Kidney epithelial cell (primary cell): ENCODE measurements around the gene CD46. TPM values are rescaled to one million over a fixed set of nuclear protein-coding genes. Genes with fewer than 3 reads are reported as not detected.

Experiments
- DNase-seq: peaks from one replicate; pipeline ENCODE4 v3.0.0-alpha.2; 2010; ENCODE audit warnings: low read depth
- H3K27me3 ChIP-seq: 2 replicates; pipeline ENCODE4 v1.6.0; 2011; ENCODE audit warnings: low read length; ENCODE audit not compliant: control insufficient read depth, insufficient read depth
- H3K36me3 ChIP-seq: 2 replicates; pipeline ENCODE4 v1.5.1; 2011; ENCODE audit warnings: low read length; ENCODE audit not compliant: control insufficient read depth, insufficient read depth
- H3K4me3 ChIP-seq: 2 replicates; pipeline ENCODE4 v1.5.1; 2011; ENCODE audit warnings: low read depth, mild to moderate bottlenecking, control low read depth, low read length
- CTCF ChIP-seq: IDR thresholded peaks from 2 replicates; pipeline ENCODE4 v1.5.1; 2011; ENCODE audit warnings: mild to moderate bottlenecking, moderate library complexity, low read length, control low read depth, inconsistent platforms; ENCODE audit not compliant: insufficient read depth, poor library complexity, severe bottlenecking
- total RNA-seq: library from RNA; depleted of rRNA; stranded (reverse); fragments of >200 nt; gene quantifications from 2 replicates; pipeline ENCODE4 v1.2.3, GENCODE V29; 2015

Gene CD46
- total RNA-seq, 1 donor from 2014 or later = 138 TPM

GRCh38 chr1:207813512-207813881, 61.6 kb downstream of the CD46 start:
- Histone ChIP-seq H3K27me3 (no peaks in the 10 kb centered on the region), H3K36me3 (no peaks in the 10 kb centered on the region), H3K4me3 (no peak overlapping the region)
- TF ChIP-seq CTCF = no peak
- no peak for DNase-seq

GRCh38 chr1:207813946-207814345, 62.1 kb downstream of the CD46 start:
- TF ChIP-seq CTCF = no peak
- Histone ChIP-seq H3K4me3 (no peak overlapping the region), H3K27me3 (no peaks in the 10 kb centered on the region), H3K36me3 (no peaks in the 10 kb centered on the region)
- DNase-seq = no peak

GRCh38 chr1:207814469-207814868, 62.6 kb downstream of the CD46 start:
- no peak for DNase-seq
- Histone ChIP-seq H3K27me3 (no peaks in the 10 kb centered on the region), H3K4me3 (no peak overlapping the region), H3K36me3 (no peaks in the 10 kb centered on the region)
- TF ChIP-seq CTCF = no peak

GRCh38 chr1:207815466-207815865, 63.6 kb downstream of the CD46 start:
- no peak for TF ChIP-seq CTCF
- H3K27me3 ChIP-seq = no peaks in the 10 kb centered on the region
- no peak for DNase-seq
- no peak overlapping the region for H3K4me3 ChIP-seq
- no peaks in the 10 kb centered on the region for H3K36me3 ChIP-seq

GRCh38 chr1:207815913-207816291, 64.0 kb downstream of the CD46 start:
- Histone ChIP-seq H3K36me3 (no peaks in the 10 kb centered on the region), H3K27me3 (no peaks in the 10 kb centered on the region), H3K4me3 (no peak overlapping the region)
- no peak for DNase-seq
- TF ChIP-seq CTCF = no peak

GRCh38 chr1:207817166-207817565, 65.3 kb downstream of the CD46 start:
- Histone ChIP-seq H3K27me3 (no peaks in the 10 kb centered on the region), H3K36me3 (no peaks in the 10 kb centered on the region), H3K4me3 (no peak overlapping the region)
- DNase-seq = no peak
- no peak for TF ChIP-seq CTCF
